Measurements from ENCODE around the gene SPATA31C2.
"Not testable (repeated sequence)": the region's sequence is repeated elsewhere in the genome, so short reads cannot be mapped to it uniquely, and the experiment has no call there.

SPATA31C2 gene

DNA sequence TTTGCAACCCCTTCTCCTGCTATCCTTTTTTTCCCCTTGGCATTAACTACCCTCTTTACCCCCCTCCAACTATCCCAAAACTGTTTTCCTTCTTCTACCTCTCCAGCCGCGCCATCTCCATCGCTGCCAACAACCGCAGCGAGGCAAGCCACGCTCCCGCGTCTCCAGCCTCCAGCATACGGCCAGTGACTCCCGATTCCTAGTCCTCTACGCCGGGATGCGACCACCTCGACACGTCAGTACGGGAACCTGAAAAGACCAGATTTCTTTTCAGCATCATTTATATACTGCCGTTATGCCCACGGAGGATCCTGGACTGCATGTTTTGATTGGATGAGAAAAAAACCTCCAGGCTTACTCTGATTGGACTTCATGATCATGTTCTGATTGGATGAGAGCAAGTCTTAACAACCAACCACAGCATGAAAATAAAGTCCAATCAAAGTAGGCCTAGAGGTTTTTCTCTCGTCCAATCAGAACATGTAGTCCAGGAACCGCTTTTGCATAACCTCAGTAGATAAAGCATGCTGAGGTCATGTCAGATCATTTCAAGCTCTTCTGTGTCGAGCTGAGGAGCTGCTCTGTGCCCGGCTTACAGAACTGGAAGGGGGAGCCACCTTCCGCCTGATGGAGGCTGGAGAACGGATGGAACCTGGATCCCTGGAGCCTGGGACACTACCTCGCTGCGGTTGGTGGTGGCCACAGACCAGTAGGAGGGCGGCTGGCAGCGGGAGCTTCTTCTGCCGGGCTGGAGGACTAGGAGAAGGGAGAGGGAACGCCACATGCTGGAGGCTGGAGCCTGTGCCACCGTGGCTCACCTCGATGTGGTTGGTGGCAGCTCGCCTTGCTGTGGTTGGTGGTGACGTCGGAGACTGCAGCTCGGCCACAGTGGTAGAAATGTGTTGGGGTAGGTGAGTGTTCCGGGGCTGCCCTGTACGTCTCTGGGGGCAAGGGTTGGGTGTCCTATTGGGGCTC is 24.8 kb downstream of the SPATA31C2 start:
- not testable (repeated sequence) for DNase-seq (ENCODE audit: low read depth); H3K4me3 ChIP-seq (ENCODE audit: low read length)

DNA sequence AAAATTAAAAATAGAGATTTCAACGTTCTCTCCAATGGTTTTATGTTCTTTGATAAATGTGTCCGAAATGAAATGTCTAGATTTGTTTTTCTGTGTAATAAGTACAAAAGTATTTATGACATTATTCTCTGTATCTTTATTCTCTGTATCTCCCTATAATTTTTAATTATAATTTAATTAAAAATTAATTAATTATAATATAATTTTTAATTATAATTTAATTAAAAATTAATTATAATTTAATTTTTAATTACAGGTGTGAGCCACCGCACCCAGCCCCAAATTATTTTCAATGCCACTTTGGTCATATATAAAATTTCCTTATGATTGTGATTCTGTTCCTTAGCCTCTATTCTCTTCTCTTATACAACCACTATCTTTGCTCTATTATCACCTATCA is 28.2 kb downstream of the SPATA31C2 start:
- no peak for DNase-seq (ENCODE audit: low read depth)
- no peak overlapping the region for H3K4me3 ChIP-seq (ENCODE audit: low read length)
- TF ChIP-seq CTCF (conservative IDR thresholded peaks at IDR 0.05; ENCODE audit: low read depth, low read length): no peak

DNA sequence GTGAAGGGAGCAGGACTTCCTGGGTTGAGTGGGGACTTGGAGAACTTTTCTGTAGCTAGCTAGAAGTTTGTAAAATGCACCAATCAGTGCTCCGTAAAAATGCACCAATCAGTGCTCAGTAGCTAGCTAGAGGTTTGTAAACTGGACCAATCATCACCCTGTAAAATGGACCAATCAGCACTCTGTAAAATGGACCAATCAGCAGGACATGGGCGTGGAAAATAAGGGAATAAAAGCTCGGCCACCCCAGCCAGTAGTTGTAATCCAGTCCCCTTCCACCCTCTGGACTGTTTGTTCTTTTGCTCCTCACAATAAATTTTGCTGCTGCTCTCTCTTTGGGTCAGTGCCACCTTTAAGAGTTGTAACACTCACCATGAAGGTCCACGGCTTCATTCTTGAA is 29.5 kb downstream of the SPATA31C2 start:
- no peak overlapping the region for H3K4me3 ChIP-seq (ENCODE audit: low read length)
- TF ChIP-seq CTCF (conservative IDR thresholded peaks at IDR 0.05; ENCODE audit: low read depth, low read length): no peak
- no peak for DNase-seq (ENCODE audit: low read depth)

DNA sequence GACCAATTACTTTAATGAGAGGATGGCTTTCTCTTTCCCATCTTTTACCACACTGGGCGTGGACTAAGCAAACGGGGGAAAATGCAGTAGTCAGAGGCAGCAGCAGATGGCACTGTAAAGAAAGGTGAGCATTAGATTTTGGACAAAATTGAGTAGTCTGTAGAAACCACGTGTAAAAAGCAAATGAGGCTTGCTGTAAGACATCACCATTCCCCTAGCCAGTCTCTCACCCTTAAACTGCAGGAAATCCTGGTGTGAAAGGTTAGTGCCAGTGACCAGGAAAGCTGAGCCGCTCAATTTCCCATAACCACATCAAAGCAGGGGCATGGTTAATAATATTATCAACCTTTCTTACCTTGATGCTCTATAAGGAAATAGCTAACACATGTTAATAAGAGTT is 31.8 kb downstream of the SPATA31C2 start:
- no peak overlapping the region for H3K4me3 ChIP-seq (ENCODE audit: low read length)
- TF ChIP-seq CTCF (conservative IDR thresholded peaks at IDR 0.05; ENCODE audit: low read depth, low read length): peak; percentile 62
- no peak for DNase-seq (ENCODE audit: low read depth)

GRCh38 chr9:88092797-88093331 is 45.4 kb downstream of the SPATA31C2 start:
- no peak for TF ChIP-seq CTCF (conservative IDR thresholded peaks at IDR 0.05; ENCODE audit: low read depth, low read length)
- DNase-seq (ENCODE audit: low read depth): no peak
- H3K4me3 ChIP-seq (ENCODE audit: low read length): no peak overlapping the region

- no peak for DNase-seq (ENCODE audit: low read depth)
- H3K4me3 ChIP-seq (ENCODE audit: low read length): no peak overlapping the region
- no peak for TF ChIP-seq CTCF (conservative IDR thresholded peaks at IDR 0.05; ENCODE audit: low read depth, low read length)
Observed at GRCh38 chr9:88090151-88090581, 48.1 kb downstream of the SPATA31C2 start.

GRCh38 chr9:88087906-88088305 is 50.4 kb downstream of the SPATA31C2 start:
- no peak for TF ChIP-seq CTCF (conservative IDR thresholded peaks at IDR 0.05; ENCODE audit: low read depth, low read length)
- no peak overlapping the region for H3K4me3 ChIP-seq (ENCODE audit: low read length)
- no peak for DNase-seq (ENCODE audit: low read depth)
